Upper lobe of left lung (tissue), 4 donors: ENCODE measurements around the gene UBA1.

Experiments
- POLR2AphosphoS5 ChIP-seq, 2 donors: sonication (generic); formaldehyde crosslinking; IDR thresholded peaks; one replicate each; pipeline ENCODE4 v1.5.1; 2017; ENCODE audit warnings: antibody characterized with exemption in 2 of 2
- TF ChIP-seq, protein P1 (sequence below), 6 experiments: fragments of 450-650 bp in 4 of 6; fragments of 200-600 bp in 2 of 6; sonication (generic) in 2 of 6; IDR thresholded peaks; one replicate each; pipeline ENCODE4 v1.5.1; 2016 to 2019; ENCODE audit warnings: antibody characterized with exemption in 6 of 6

DNA sequence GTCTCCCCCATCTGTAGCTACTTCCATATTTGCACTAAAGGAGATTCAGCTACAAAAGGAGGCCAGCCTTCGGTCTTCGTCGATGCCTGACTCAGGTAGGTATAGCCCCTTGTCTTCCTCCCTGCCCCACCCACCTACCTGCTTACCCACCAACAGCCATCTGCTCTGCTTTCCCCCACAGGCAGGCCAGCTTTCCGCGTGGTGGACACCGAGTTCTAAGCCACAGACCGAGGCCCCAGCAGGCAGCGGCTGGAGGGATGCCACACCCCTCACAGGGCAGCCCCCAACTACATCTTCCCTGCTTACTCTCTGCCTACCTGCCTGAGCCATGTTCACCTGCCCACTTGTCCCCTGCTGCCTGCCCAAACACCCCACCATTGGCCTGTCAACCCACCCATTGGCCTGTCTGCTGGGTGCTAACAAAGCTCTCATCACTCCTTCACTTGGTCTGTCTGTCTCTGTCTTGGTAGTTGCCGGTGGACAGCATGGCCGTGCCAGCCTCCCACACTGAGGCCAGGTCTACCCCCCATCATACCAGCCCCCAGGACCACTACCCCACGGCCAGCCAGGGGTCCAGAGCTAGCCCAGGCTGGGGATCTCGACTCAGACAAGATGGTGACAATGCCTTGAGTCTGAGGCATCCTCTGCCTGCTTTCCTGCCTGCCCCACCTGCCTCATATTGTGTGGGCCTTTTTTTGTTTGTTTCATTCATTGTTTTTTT lies 35.1 kb downstream of the UBA1 start:
- TF ChIP-seq, protein P1, sequence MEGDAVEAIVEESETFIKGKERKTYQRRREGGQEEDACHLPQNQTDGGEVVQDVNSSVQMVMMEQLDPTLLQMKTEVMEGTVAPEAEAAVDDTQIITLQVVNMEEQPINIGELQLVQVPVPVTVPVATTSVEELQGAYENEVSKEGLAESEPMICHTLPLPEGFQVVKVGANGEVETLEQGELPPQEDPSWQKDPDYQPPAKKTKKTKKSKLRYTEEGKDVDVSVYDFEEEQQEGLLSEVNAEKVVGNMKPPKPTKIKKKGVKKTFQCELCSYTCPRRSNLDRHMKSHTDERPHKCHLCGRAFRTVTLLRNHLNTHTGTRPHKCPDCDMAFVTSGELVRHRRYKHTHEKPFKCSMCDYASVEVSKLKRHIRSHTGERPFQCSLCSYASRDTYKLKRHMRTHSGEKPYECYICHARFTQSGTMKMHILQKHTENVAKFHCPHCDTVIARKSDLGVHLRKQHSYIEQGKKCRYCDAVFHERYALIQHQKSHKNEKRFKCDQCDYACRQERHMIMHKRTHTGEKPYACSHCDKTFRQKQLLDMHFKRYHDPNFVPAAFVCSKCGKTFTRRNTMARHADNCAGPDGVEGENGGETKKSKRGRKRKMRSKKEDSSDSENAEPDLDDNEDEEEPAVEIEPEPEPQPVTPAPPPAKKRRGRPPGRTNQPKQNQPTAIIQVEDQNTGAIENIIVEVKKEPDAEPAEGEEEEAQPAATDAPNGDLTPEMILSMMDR (IDR thresholded peaks at IDR 0.05) = no peak
- TF ChIP-seq POLR2AphosphoS5 (IDR thresholded peaks at IDR 0.05) = no peak
